HG02798 (cell line): ENCODE data around the gene TNRC6A.

Experiments
- ATAC-seq: cut with Tn5 transposase; IDR thresholded peaks from one replicate; pipeline ENCODE4 v1.9.1; 2021; ENCODE audit warnings: mild to moderate bottlenecking; ENCODE audit not compliant: unreplicated experiment, poor library complexity

The TNRC6A gene

DNA sequence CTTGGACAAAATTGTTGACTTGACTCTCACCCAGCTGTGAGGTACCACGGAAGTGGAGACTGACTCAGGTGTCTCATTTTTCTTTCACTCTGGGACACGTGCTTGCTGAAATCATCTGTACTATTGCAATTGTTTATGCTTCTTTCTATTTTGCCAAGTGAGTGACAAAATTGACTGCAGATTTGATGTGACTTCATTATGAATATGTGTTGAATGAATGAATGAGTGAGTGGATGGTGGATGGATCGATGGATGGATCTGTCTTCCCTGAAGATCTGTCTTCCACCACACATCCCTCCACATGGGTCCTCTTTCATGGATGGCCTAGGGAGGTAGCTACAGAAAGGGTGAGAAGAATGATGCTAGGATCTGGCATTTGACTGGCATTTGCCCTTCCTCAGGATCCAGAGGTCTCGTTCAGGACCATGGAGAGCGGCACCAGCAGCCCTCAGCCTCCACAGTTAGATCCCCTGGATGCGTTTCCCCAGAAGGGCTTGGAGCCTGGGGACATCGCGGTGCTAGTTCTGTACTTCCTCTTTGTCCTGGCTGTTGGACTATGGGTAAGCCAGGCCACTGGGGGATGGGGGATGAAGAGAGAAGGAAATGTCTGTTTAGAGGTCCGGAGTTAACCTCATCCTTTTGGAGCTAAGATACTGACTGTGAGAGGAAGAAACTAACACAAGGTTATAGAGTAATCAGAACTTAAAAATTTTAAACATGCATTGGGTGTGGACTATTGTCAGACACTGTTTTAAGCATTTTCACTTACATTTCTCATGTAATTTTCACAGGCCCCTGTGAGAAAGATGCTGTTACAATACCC, 129.0 kb downstream of the TNRC6A start:
- ATAC-seq: no peak

DNA sequence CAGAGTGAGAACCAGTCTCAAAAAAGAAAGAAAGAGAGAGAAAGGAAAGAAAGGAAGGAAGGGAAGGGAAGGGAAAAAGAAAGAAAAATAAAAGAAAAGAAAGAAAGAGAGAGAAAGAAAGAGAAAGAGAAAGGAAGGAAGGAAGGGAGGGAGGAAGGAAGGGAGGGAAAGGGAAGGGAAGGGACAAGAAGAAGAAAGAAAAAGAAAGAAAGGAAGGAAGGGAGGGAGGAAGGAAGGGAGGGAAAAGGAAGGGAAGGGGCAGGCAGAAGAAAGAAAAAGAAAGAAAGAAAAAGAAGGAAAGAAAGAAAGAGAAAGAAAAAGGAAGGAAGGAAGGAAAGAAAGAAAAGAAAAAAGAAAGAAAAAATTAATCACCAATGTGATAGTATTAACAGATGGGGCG, 132.0 kb downstream of the TNRC6A start:
- ATAC-seq: no peak

DNA sequence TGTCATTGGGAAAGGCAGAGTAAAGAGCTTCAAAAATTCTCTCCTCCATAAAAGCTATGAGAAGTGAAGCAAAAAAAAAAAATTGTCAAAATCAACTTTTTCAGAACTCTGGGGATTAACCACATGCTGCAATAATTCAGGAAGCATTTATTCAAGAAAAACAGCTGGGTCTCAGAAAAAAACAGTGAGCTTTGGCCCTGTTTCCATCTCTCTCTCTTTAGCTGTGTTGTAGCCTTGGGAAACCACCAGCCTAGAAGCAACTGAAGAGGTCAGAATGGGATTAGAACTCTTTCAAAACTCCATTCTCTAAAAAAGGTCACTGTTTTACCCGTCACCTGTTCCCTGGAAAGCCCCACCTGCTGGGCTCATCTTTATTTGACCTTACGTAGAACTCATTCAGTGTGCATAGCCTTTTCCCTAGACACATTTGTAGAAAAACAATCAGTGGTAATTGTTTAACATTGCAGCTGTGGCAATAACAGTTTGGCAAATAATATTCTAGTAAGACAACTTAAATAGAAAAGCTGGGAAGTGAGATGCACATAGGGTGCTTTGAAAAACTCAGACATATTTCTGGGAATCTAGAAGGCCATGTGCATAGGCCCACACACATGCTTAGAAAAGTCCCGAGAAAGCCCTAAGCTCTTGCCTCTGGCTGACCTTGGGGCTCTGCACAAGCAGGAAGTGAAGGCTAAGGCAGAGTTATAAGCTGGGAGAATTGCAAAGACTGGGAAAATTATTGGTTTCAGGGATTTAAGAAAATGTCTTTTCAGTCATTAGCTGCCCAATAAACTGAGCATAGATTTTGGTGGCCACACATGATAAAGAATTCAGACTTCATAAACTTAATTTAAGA, 134.4 kb downstream of the TNRC6A start:
- no peak for ATAC-seq

DNA sequence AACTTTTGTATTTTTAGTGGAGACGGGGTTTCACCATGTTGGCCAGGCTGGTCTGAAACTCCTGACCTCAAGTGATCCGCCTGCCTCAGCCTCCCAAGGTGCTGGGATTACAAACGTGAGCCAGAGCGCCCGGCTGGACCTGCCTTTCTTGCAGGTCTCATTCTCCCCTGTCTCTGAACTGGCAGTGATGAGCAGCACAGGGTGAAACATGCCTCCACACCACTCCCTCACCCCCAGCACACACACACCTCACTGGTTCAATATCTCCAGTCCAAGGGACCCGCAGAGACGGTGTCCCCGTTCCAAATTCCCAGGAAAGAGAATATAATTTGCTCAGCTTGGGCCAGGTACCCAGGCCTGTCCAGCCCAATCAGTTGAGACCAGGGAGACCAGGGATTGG, 139.6 kb downstream of the TNRC6A start:
- no peak for ATAC-seq

DNA sequence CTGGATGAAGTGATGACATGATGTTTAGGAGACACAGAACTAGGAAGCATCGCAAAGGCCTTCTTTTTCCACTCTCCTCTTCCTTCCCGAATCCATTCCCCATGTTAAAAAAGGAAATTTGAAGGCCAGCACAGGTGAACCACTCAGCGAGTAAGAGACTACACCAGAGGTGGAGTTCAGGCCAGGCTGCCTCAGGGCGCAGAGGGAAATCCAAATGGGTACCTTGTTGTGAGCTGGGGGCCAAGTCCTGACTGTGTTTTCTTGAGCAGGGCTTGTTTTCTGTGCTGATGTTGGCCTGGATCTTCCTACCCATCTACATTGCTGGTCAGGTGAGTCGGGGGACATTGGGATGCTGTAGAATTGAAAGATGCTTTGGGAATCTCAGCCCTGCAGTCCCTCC, 142.4 kb downstream of the TNRC6A start:
- ATAC-seq: no peak

DNA sequence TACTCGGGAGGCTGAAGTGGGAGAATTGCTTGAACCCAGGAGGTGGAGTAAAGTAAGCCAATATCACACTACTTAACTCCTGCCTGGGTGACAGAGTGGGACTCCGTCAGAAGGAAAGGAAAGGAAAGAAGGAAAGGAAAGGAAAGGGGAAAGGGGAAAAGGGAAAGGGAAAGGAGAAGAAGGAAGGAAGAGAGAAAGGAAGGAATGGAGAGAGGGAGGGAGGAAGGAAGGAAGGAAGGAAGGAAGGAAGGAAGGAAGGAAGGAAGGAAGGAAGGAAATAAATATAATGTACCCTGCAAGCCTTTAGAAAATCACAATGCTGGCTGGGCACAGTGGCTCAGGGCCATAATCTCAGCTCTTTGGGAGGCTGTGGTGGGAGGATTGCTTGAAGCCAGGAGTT, 143.6 kb downstream of the TNRC6A start:
- ATAC-seq: no peak

DNA sequence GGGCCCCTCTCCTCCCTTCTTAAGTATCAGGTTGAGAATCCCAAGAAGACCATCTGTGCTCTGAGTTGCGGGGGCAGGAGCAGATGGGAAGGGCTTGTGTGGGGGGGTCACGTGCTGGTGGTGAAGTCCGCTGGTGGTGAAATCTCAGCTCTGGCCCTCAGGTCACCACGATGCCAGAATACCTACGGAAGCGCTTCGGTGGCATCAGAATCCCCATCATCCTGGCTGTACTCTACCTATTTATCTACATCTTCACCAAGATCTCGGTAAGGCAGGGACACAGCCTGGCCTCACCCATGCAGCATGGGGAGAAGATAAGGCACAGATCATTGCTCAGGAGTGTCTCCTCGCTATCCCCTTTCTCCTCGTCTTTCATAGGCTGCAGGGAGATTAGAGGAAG, 146.0 kb downstream of the TNRC6A start:
- ATAC-seq: no peak
